B cell (primary cell): ENCODE results near the gene ICA1L.

Experiments
- EZH2 ChIP-seq: IDR thresholded peaks from 2 replicates; pipeline ENCODE4 v1.6.1; 2012; ENCODE audit warnings: borderline replicate concordance, low read depth, mild to moderate bottlenecking, moderate library complexity, low read length; ENCODE audit not compliant: insufficient read depth, poor library complexity, severe bottlenecking
- TF ChIP-seq, protein P1 (sequence below): fragments of 200-600 bp; IDR thresholded peaks from one replicate; pipeline ENCODE4 v1.8.0; 2022; ENCODE audit warnings: antibody characterized with exemption, mild to moderate bottlenecking

DNA sequence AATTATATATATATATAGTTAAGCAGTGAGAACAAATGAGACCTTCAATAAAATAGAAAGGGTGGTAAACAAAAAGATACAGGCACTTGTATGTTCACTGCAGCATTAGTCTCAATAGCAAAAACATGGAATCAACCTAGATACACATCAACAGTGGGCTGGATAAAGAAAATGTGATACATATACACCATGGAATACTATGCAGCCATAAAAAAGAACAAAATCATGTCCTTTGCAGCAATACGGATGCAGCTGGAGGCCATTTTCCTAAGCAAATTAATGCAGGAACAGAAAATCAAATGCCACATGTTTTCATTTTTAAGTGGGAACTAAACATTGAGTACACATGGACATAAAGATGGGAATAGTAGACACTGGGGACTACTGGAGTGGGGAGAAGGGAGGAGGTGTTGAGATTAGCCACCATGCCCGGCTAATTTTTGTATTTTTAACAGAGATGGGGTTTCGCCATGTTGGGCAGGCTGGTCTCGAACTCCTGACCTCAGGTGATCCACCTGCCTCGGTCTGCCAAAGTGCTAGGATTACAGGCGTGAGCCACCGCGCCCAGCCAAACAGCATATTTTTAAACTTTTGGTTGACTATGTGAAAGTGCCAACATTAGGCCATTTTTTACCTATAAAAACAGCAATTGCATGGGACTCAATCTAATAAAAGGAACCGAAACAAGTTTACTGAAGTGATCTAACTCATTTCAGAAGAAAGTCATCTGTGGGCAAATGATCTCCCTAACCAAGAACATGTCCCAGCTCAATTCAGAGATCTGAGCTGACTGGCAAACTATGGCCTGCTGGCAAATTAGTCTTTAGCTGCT is 23.7 kb downstream of the ICA1L start:
- TF ChIP-seq, protein P1, sequence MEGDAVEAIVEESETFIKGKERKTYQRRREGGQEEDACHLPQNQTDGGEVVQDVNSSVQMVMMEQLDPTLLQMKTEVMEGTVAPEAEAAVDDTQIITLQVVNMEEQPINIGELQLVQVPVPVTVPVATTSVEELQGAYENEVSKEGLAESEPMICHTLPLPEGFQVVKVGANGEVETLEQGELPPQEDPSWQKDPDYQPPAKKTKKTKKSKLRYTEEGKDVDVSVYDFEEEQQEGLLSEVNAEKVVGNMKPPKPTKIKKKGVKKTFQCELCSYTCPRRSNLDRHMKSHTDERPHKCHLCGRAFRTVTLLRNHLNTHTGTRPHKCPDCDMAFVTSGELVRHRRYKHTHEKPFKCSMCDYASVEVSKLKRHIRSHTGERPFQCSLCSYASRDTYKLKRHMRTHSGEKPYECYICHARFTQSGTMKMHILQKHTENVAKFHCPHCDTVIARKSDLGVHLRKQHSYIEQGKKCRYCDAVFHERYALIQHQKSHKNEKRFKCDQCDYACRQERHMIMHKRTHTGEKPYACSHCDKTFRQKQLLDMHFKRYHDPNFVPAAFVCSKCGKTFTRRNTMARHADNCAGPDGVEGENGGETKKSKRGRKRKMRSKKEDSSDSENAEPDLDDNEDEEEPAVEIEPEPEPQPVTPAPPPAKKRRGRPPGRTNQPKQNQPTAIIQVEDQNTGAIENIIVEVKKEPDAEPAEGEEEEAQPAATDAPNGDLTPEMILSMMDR = no peak
- TF ChIP-seq EZH2 = no peak
